HepG2 (cell line): ENCODE data around the gene VEGFA. TPM values are rescaled to one million over a fixed set of nuclear protein-coding genes. Genes with fewer than 3 reads are reported as not detected.

ENCODE experiments used
- ATAC-seq: fragments of 200-7000 bp; cut with Tn5 transposase; 3 replicates; pipeline ENCODE4 v1.9.1; 2020; ENCODE audit warnings: mild to moderate bottlenecking, moderate library complexity
- BruUV-seq: library from RNA; stranded (reverse); fragments of 400-500 nt; replicated peaks from 2 replicates; lab custom pipeline; 2021; lab: Mats Ljungman, UMichigan
- CTCF ChIA-PET: fragments of 300-600 bp; formaldehyde crosslinking; extraction: SDS; loops from one replicate; lab custom pipeline; 2021; ENCODE audit warnings: low total read pairs, inconsistent platforms, low intra/inter-chr PET ratio; lab: Yijun Ruan, JAX
- POLR2A ChIA-PET: fragments of 350-600 bp; sonication (Branson Sonifier 250); formaldehyde crosslinking; loops from one replicate; lab custom pipeline; 2020; ENCODE audit warnings: antibody characterized with exemption, inconsistent platforms; lab: Yijun Ruan, JAX
- DNase-seq: peaks from one replicate; pipeline ENCODE4 v3.0.0-alpha.2; 2015; ENCODE audit warnings: low spot score
- FAIRE-seq: peaks from 3 replicates; lab custom pipeline; 2011; peaks lifted over from hg19 to GRCh38; lab: Jason Lieb, UNC
- H2AFZ ChIP-seq: one replicate; pipeline ENCODE4 v1.6.1; 2011; ENCODE audit warnings: low read length, inconsistent platforms
- H3K27ac ChIP-seq: fragments of 300-600 bp; 3 replicates; pipeline ENCODE4 v1.8.0; 2011; ENCODE audit warnings: mixed run types, mild to moderate bottlenecking, mixed read lengths, low read length, inconsistent platforms; ENCODE audit not compliant: insufficient read depth; ENCODE audit errors: extremely low read length
- H3K27me3 ChIP-seq, 2 experiments: fragments of 200-600 bp in 1 of 2; 2 replicates in 1 of 2; 3 replicates in 1 of 2; pipeline versions ENCODE4 v1.6.0 to v1.8.0; 2011; ENCODE audit warnings: low read length in 2 of 2, mild to moderate bottlenecking in 2 of 2, moderate library complexity in 2 of 2, inconsistent platforms in 1 of 2; ENCODE audit not compliant: insufficient read depth in 2 of 2, control insufficient read depth in 1 of 2
- H3K36me3 ChIP-seq, 2 experiments: fragments of 200-600 bp in 1 of 2; replicated peaks in 1 of 2; 2 replicates in 1 of 2; 3 replicates in 1 of 2; pipeline versions ENCODE4 v1.5.1 to v1.8.0; 2011; ENCODE audit warnings: low read length in 2 of 2, inconsistent platforms in 1 of 2; ENCODE audit not compliant: insufficient read depth in 2 of 2, control insufficient read depth in 1 of 2
- H3K4me1 ChIP-seq: 2 replicates; pipeline ENCODE4 v1.5.1; 2012; ENCODE audit warnings: low read length, inconsistent platforms; ENCODE audit not compliant: insufficient read depth
- H3K4me2 ChIP-seq: 2 replicates; pipeline ENCODE4 v1.6.0; 2011; ENCODE audit warnings: low read depth, low read length, inconsistent platforms
- H3K4me3 ChIP-seq, 3 experiments: fragments of 200-600 bp in 1 of 3; sonication (generic), shearing (Covaris generic) in 1 of 3; replicated peaks in 1 of 3; 2 replicates each; pipeline ENCODE4 v1.5.1; 2011 to 2016; ENCODE audit warnings: low read length in 3 of 3, inconsistent platforms in 2 of 3, low read depth in 2 of 3, mild to moderate bottlenecking in 2 of 3, control low read depth in 1 of 3, mixed read lengths in 1 of 3; ENCODE audit not compliant: insufficient read depth in 1 of 3
- H3K79me2 ChIP-seq: one replicate; pipeline ENCODE4 v1.6.1; 2011; ENCODE audit warnings: low read length, inconsistent platforms; ENCODE audit not compliant: insufficient read depth
- H3K9ac ChIP-seq: 2 replicates; pipeline ENCODE4 v1.6.0; 2011; ENCODE audit warnings: mild to moderate bottlenecking, low read depth, low read length, inconsistent platforms; ENCODE audit not compliant: insufficient read depth
- H3K9me3 ChIP-seq: 2 replicates; pipeline ENCODE4 v1.5.1; 2012; ENCODE audit warnings: mild to moderate bottlenecking, low read length
- H4K20me1 ChIP-seq: 2 replicates; pipeline ENCODE4 v1.6.0; 2011; ENCODE audit warnings: inconsistent platforms, mild to moderate bottlenecking, low read length, moderate library complexity; ENCODE audit not compliant: insufficient read depth
- CEBPG ChIP-seq: IDR thresholded peaks from 2 replicates; pipeline ENCODE4 v1.6.1; 2016
- HMGA1 ChIP-seq: sonication (generic); formaldehyde crosslinking; conservative IDR thresholded peaks from 2 replicates; pipeline ENCODE4 v1.4.0; 2020; ENCODE audit warnings: missing genetic modification reagents
- JUN ChIP-seq: sonication (generic); formaldehyde crosslinking; IDR thresholded peaks from 2 replicates; pipeline ENCODE4 v1.4.0; 2020; ENCODE audit warnings: mild to moderate bottlenecking, missing genetic modification reagents
- MAFG ChIP-seq: sonication (generic); formaldehyde crosslinking; IDR thresholded peaks from 2 replicates; pipeline ENCODE4 v1.5.1; 2020; ENCODE audit warnings: mild to moderate bottlenecking, missing genetic modification reagents
- MAFK ChIP-seq, 2 experiments: IDR thresholded peaks in 1 of 2; conservative IDR thresholded peaks in 1 of 2; 2 replicates each; pipeline ENCODE4 v1.6.1; 2011; ENCODE audit warnings: improper control_type of control experiment in 2 of 2, low read length in 2 of 2
- RERE ChIP-seq: IDR thresholded peaks from 2 replicates; pipeline ENCODE4 v1.6.1; 2016; ENCODE audit warnings: low read depth, missing genetic modification reagents, missing compliant biosample characterization
- ZFX ChIP-seq: sonication (generic); formaldehyde crosslinking; IDR thresholded peaks from 2 replicates; pipeline ENCODE4 v1.4.0; 2020; ENCODE audit warnings: mild to moderate bottlenecking, low read depth, missing genetic modification reagents, moderate library complexity
- WGBS: methylation state at CpG from one replicate; pipeline ENCODE4 v1.1.6; 2017; ENCODE audit warnings: low lambda C conversion rate; 5-methylcytosine and 5-hydroxymethylcytosine counted together
- in situ Hi-C: cut with HindIII; loops from 2 replicates; pipeline ENCODE4 v1.10.0; 2017; ENCODE audit warnings: low pct_unique_long_range_greater_than_20kb; ENCODE audit not compliant: extremely low pct_ligation_motif_present
- intact Hi-C: fragments of 100-400 bp; cut with micrococcal nuclease; formaldehyde crosslinking; loops from one replicate; pipeline ENCODE4 v1.10.0; 2022; ENCODE audit not compliant: unreplicated experiment
- polyA plus RNA-seq, 8 experiments: library from polyadenylated mRNA; depleted of rRNA in 3 of 8; stranded (reverse) in 7 of 8; unstranded in 1 of 8; fragments of >200 nt; fragmentation: Illumina TruSeq in 4 of 8; extraction: Trizol in 4 of 8; gene quantifications; 2 replicates each; pipeline versions ENCODE4 v1.2.1 to v1.2.3, GENCODE V29; 2011 to 2016; ENCODE audit warnings: low read depth in 4 of 8, missing spikeins in 1 of 8, mixed read lengths in 1 of 8; ENCODE audit not compliant: insufficient read depth in 1 of 8
- total RNA-seq, 5 experiments: library from RNA; depleted of rRNA; stranded (reverse); fragments of >200 nt; fragmentation: Illumina TruSeq; extraction: Trizol; gene quantifications; 2 replicates each; pipeline ENCODE4 v1.2.3, GENCODE V29; 2016; ENCODE audit warnings: low read depth in 1 of 5

The VEGFA gene
- total and polyA plus RNA-seq, 2 of the 13 experiments (the other 11 are each of a cell fraction or from before 2014, with no cell fraction given), result 68.1 to 629 TPM

GRCh38 chr6:43744931-43745727 lies 24.9 kb upstream of the VEGFA start:
- peaks cover 3 to 57% of the 10 kb centered on the region in 2 experiments for H3K27me3 ChIP-seq
- POLR2A ChIA-PET, result interaction anchor here (0.5 to 4.8 kb wide), 2 partner anchors 24 to 416 kb away, joined by 3 to 17 read pairs; partner anchors contain the start of gene VEGFA
- no peak overlapping the region for H3K4me2 ChIP-seq
- WGBS, result 31% methylated on average over 16 of the region's 16 CpGs
- no peak overlapping the region for H2AFZ ChIP-seq
- TF ChIP-seq RERE (CRISPR knock-in tag) (no peak), HMGA1 (CRISPR knock-in tag) (no peak), JUN (CRISPR knock-in tag) (no peak), MAFK (conservative IDR thresholded peaks at IDR 0.05 in 1 of 2, IDR thresholded peaks at IDR 0.05 in 1 of 2; ENCODE audit: low read length in 2 of 2) (peak; percentile 28 to 42; a peak in 3 of 4 replicates), MAFG (CRISPR knock-in tag) (peak; percentile 72), ZFX (0 out of 2 replicates have a peak, but pooled peaks have one; percentile 24), CEBPG (0 out of 2 replicates have a peak, but pooled peaks have one; percentile 9)
- TF ChIP-seq, all 625 proteins: peak for 4
- Histone ChIP-seq H3K36me3 (no peaks in the 10 kb centered on the region), H3K9ac (no peak overlapping the region), H3K4me3 (no peak overlapping the region; a peak in 1 of 6 replicates), H3K79me2 (no peaks in the 10 kb centered on the region), H3K4me1 (peaks cover 68% of the 10 kb centered on the region), H3K27ac (no peak overlapping the region), H4K20me1 (no peaks in the 10 kb centered on the region), H3K9me3 (no peaks in the 10 kb centered on the region)
- intact Hi-C loops, result no loop called here
- ATAC-seq, result no peak
- DNase-seq, result no peak
- in situ Hi-C loops, result no loop called here
- CTCF ChIA-PET, result no interaction called here
- FAIRE-seq, result no peak
- BruUV-seq, result no TSS peak
